Measurements from ENCODE around the gene NT5M.
"Not testable (repeated sequence)": the region's sequence is repeated elsewhere in the genome, so short reads cannot be mapped to it uniquely, and the experiment has no call there.

Gene NT5M

GRCh38 chr17:17377071-17377967 is 74.1 kb downstream of the NT5M start:
- DNase-seq: no peak

GRCh38 chr17:17379197-17379991 is 76.2 kb downstream of the NT5M start:
- no peak for DNase-seq

- no peak for DNase-seq
Observed at GRCh38 chr17:17380145-17380925, 77.2 kb downstream of the NT5M start.

- no peak for DNase-seq
Observed at GRCh38 chr17:17381446-17382064, 78.4 kb downstream of the NT5M start.

- DNase-seq: no peak
Observed at GRCh38 chr17:17382065-17382459, 78.9 kb downstream of the NT5M start.

GRCh38 chr17:17382971-17383370 is 79.8 kb downstream of the NT5M start:
- no peak for DNase-seq

GRCh38 chr17:17383431-17384290 is 80.5 kb downstream of the NT5M start:
- DNase-seq: not testable (repeated sequence)

GRCh38 chr17:17384291-17384615 is 81.1 kb downstream of the NT5M start:
- DNase-seq: no peak

- no peak for DNase-seq
Observed at GRCh38 chr17:17384961-17385360, 81.8 kb downstream of the NT5M start.

- no peak for DNase-seq
Observed at GRCh38 chr17:17385491-17385890, 82.3 kb downstream of the NT5M start.

- no peak for DNase-seq
Observed at GRCh38 chr17:17386094-17386800, 83.1 kb downstream of the NT5M start.

GRCh38 chr17:17387017-17387497 is 83.9 kb downstream of the NT5M start:
- DNase-seq: no peak

- no peak for DNase-seq
Observed at GRCh38 chr17:17387498-17388362, 84.6 kb downstream of the NT5M start.

GRCh38 chr17:17388657-17389496 is 85.7 kb downstream of the NT5M start:
- no peak for DNase-seq

GRCh38 chr17:17391668-17392370 is 88.6 kb downstream of the NT5M start:
- DNase-seq: peak; percentile 48

GRCh38 chr17:17393976-17394375 is 90.8 kb downstream of the NT5M start:
- no peak for DNase-seq

GRCh38 chr17:17394494-17394893 is 91.3 kb downstream of the NT5M start:
- no peak for DNase-seq

GRCh38 chr17:17395246-17395802 is 92.2 kb downstream of the NT5M start:
- DNase-seq: no peak

All from OCI-M1 (cell line).